Mucosa of descending colon (tissue), 3 donors: ENCODE data around the gene KHDRBS2. TPM values are rescaled to one million over a fixed set of nuclear protein-coding genes. Genes with fewer than 3 reads are reported as not detected.

ENCODE experiments used
- ATAC-seq: fragments of 200-7000 bp; cut with Tn5 transposase; one replicate; pipeline ENCODE4 v1.9.1; 2020; ENCODE audit warnings: mild to moderate bottlenecking, moderate library complexity
- DNase-seq, 3 donors: peaks; one replicate each; pipeline ENCODE4 v3.0.0-alpha.2; 2020
- H3K36me3 ChIP-seq: fragments of 200-600 bp; one replicate; pipeline ENCODE4 v1.8.0; 2021; ENCODE audit warnings: low read depth, mild to moderate bottlenecking
- H3K4me1 ChIP-seq: fragments of 200-600 bp; one replicate; pipeline ENCODE4 v1.8.0; 2021; ENCODE audit warnings: low read depth, mild to moderate bottlenecking
- H3K4me3 ChIP-seq: fragments of 200-600 bp; one replicate; pipeline ENCODE4 v1.8.0; 2021; ENCODE audit warnings: mild to moderate bottlenecking
- H3K9me3 ChIP-seq: fragments of 200-600 bp; one replicate; pipeline ENCODE4 v1.8.0; 2021; ENCODE audit warnings: mild to moderate bottlenecking
- intact Hi-C, 2 donors: fragments of 100-400 bp; cut with DNase I in 1 of 2; cut with micrococcal nuclease in 1 of 2; formaldehyde crosslinking; loops; one replicate each; pipeline versions ENCODE4 v1.11.0 to v1.11.1; 2022; cut with DNase I, micrococcal nuclease
- total RNA-seq, 3 donors: library from RNA; stranded (reverse); fragmentation: NEBNext Ultra II Directional in 2 of 3; extraction: Animal tissue kit (Norgen Biotek cat#: 25700) in 2 of 3; gene quantifications; one replicate each; pipeline versions ENCODE4 v1.2.1 to v1.2.4, GENCODE V29; 2021 to 2023
- TF ChIP-seq, protein P1 (sequence below): fragments of 200-600 bp; IDR thresholded peaks from one replicate; pipeline ENCODE4 v1.8.0; 2022; ENCODE audit warnings: antibody characterized with exemption, mild to moderate bottlenecking
- donor health status: DM: no; HTN: no; CAD: no; lungs with moderate emphysema.
- donor health status: DM: no; HTN: no; CAD: no.
- donor health status: DM: no; HTN: yes; CAD: no.

Gene KHDRBS2
- total RNA-seq, 3 donors from 2014 or later = 0.82 to 2.9 (median 1.1) TPM

DNA sequence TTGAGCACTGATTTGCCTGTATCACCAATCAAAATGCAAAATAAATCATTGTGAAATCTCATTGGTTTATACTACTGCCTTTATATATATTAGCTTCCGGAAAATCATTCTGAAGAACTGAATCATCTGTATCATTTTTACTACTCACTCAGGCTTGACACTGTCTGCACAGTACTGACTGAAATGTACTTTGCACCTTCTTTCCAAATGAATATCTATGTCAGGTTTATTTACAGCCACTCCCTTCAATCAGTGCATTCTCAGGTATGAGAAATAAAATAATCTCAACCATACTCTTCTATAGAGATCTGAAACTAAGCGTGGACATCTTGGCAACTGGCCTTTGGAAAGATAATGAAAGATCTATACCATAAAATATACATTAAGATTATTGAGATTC lies 2.7 kb downstream of the KHDRBS2 start:
- TF ChIP-seq, protein P1, sequence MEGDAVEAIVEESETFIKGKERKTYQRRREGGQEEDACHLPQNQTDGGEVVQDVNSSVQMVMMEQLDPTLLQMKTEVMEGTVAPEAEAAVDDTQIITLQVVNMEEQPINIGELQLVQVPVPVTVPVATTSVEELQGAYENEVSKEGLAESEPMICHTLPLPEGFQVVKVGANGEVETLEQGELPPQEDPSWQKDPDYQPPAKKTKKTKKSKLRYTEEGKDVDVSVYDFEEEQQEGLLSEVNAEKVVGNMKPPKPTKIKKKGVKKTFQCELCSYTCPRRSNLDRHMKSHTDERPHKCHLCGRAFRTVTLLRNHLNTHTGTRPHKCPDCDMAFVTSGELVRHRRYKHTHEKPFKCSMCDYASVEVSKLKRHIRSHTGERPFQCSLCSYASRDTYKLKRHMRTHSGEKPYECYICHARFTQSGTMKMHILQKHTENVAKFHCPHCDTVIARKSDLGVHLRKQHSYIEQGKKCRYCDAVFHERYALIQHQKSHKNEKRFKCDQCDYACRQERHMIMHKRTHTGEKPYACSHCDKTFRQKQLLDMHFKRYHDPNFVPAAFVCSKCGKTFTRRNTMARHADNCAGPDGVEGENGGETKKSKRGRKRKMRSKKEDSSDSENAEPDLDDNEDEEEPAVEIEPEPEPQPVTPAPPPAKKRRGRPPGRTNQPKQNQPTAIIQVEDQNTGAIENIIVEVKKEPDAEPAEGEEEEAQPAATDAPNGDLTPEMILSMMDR = no peak
- intact Hi-C loops = no loop called here
- no peak overlapping the region for H3K4me3 ChIP-seq
- no peaks in the 10 kb centered on the region for H3K9me3 ChIP-seq
- DNase-seq (peak in 1 of 3 donors; percentile 21), ATAC-seq (peak; percentile 70)
- H3K36me3 ChIP-seq = no peaks in the 10 kb centered on the region
- peaks cover 7% of the 10 kb centered on the region for H3K4me1 ChIP-seq

DNA sequence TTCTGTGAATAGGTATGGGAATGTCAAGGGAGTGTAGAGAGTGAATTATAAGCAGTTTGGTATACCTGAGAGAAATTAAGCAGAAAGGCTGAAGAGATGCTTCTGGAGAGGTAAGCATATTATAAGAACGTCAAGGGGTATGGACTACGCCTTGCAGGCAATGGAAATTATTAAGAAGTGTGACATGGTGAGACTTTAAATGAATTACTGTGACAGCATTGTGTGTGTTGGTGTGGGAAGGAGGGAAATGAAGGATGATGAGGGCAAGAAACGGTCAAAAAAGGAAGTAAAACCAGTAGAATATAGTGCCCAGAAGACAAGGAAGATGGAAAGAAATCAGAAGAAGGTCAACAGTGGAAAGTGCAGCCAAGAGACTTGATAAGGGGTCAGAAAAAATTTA lies 5.9 kb downstream of the KHDRBS2 start:
- intact Hi-C loops = no loop called here
- H3K36me3 ChIP-seq = no peaks in the 10 kb centered on the region
- ATAC-seq (no peak), DNase-seq (no peak)
- TF ChIP-seq, protein P1 = no peak
- H3K4me1 ChIP-seq = peaks cover 7% of the 10 kb centered on the region
- H3K9me3 ChIP-seq = no peaks in the 10 kb centered on the region
- H3K4me3 ChIP-seq = no peak overlapping the region

DNA sequence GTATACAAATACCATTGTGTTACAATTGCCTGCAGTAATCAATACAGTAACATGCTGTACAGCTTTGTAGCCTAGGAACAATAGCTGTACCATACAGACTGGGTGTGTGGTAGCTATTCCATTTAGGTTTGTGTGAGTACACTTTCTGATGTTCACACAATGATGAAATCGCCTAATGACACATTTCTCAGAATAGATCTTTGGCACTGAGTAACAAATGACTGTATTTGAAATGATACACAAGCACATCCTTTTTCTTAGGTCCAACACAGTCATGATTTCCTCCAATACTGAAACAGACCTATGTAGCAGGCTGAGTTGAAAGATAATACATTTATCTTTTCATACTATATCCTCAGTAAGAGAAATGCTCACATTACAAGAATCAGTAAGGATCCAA lies 13.9 kb downstream of the KHDRBS2 start:
- no peaks in the 10 kb centered on the region for H3K9me3 ChIP-seq
- intact Hi-C loops = no loop called here
- no peaks in the 10 kb centered on the region for H3K36me3 ChIP-seq
- ATAC-seq (no peak), DNase-seq (no peak)
- no peak overlapping the region for H3K4me3 ChIP-seq
- H3K4me1 ChIP-seq = no peaks in the 10 kb centered on the region
- TF ChIP-seq, protein P1 = no peak

DNA sequence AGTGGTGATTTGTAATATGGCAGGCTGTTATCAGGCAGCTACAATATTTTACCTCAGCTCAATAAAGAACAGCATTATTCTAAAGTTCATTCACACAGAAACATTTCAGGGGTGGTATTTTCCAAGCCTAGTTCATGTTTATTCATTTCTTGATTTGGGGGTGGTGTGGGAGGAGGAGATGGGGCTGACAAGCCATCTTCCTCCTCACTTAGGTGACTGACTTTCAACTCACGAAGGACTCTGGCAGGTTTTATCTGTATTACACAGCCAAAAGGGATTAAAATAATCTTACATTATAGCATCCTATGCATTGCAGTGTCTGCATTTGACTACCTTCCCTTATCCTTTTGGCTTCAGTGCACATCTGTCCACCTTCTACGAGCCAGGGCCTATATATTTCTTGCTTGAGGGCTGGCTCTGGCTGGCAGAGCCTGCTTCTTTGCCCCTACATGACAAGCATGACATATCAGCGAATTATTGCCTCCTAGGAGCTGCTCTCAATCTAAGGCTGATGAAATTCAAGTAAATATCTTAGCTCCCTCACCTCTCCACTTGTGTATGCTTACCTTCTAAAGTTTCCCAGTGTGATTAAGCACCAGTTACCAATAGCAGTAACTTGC lies 20.0 kb downstream of the KHDRBS2 start:
- Histone ChIP-seq H3K4me3 (no peak overlapping the region), H3K9me3 (no peaks in the 10 kb centered on the region), H3K36me3 (no peaks in the 10 kb centered on the region), H3K4me1 (no peaks in the 10 kb centered on the region)
- ATAC-seq = no peak
- TF ChIP-seq, protein P1 = no peak
- DNase-seq = no peak
- intact Hi-C loops = no loop called here

DNA sequence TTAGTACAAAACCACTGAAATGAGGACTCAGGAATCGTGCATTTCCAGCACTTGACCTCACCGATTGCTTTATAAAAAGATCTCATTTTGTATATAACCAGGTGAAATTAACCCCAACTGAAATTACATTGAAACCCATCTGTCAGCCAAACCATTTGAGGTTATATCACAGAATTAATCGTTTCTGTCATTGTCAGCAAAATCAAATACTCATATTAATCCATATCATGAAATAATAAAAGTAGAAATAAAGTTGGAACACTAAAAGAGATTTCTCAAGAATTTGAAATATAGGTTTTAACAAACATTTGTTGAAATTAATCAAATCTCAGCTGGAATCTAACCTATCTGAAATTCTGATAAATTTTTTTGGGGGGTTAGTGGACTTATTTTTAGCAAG lies 23.7 kb downstream of the KHDRBS2 start:
- intact Hi-C loops = no loop called here
- no peak for ATAC-seq
- no peaks in the 10 kb centered on the region for H3K4me1 ChIP-seq
- TF ChIP-seq, protein P1 = no peak
- H3K9me3 ChIP-seq = no peaks in the 10 kb centered on the region
- no peak overlapping the region for H3K4me3 ChIP-seq
- no peak for DNase-seq
- H3K36me3 ChIP-seq = no peaks in the 10 kb centered on the region

DNA sequence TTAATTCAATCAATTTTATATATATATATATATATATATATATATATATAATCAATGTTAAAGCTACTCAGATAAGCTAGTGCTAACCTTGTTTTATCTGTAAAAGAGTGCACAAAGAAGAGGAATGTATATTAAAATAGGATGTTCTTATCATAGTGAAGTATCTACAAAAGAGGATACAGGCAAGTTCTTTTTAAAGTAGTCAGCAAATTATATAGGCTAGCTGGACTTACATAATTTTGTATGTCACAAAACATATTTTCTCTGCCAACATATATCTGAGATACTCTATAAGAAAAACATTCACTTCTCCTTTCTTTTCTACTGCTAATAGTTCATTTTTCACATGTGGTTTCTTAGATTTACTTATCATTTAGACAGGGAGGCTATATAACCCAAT lies 39.9 kb downstream of the KHDRBS2 start:
- Histone ChIP-seq H3K4me1 (no peaks in the 10 kb centered on the region), H3K4me3 (no peak overlapping the region), H3K9me3 (no peaks in the 10 kb centered on the region), H3K36me3 (no peaks in the 10 kb centered on the region)
- DNase-seq = no peak
- TF ChIP-seq, protein P1 = no peak
- intact Hi-C loops = no loop called here
- ATAC-seq = no peak
